SK-N-SH (cell line): ENCODE measurements around the gene MSI1. TPM values are rescaled to one million over a fixed set of nuclear protein-coding genes. Genes with fewer than 3 reads are reported as not detected.

ENCODE experiments used
- CTCF ChIA-PET: fragments of 300-600, 350-600 bp; formaldehyde crosslinking; extraction: SDS; loops from one replicate; lab custom pipeline; 2021; lab: Yijun Ruan, JAX
- POLR2A ChIA-PET: fragments of 350-600 bp; sonication (Branson Sonifier 250); formaldehyde crosslinking; extraction: SDS; loops from one replicate; lab custom pipeline; 2020; ENCODE audit warnings: antibody characterized with exemption, inconsistent platforms; lab: Yijun Ruan, JAX
- DNase-seq: peaks from one replicate; pipeline ENCODE4 v3.0.0; 2012
- H2AFZ ChIP-seq: fragments of 200-600 bp; sonication (generic); 2 replicates; pipeline ENCODE4 v1.8.1; 2016; ENCODE audit warnings: antibody characterized with exemption, mild to moderate bottlenecking, low read depth
- H3F3A ChIP-seq: fragments of 200-600 bp; sonication (generic); replicated peaks from 2 replicates; pipeline ENCODE3; 2016; ENCODE audit warnings: antibody characterized with exemption, mild to moderate bottlenecking; ENCODE audit not compliant: insufficient read depth
- H3K27ac ChIP-seq, 2 experiments: fragments of 200-500 bp in 1 of 2; fragments of 200-600 bp in 1 of 2; sonication (Bioruptor generic) in 1 of 2; sonication (generic), shearing (Covaris generic) in 1 of 2; 2 replicates each; pipeline versions ENCODE4 v1.5.1 to v1.6.1; 2014 to 2016; ENCODE audit warnings: low read depth in 2 of 2, inconsistent platforms in 1 of 2, low read length in 1 of 2, mild to moderate bottlenecking in 1 of 2, mixed read lengths in 1 of 2
- H3K27me3 ChIP-seq: fragments of 200-600 bp; sonication (generic), shearing (Covaris generic); 2 replicates; pipeline ENCODE4 v1.6.1; 2016; ENCODE audit warnings: mixed run types; ENCODE audit not compliant: insufficient read depth
- H3K36me3 ChIP-seq, 2 experiments: fragments of 200-500 bp in 1 of 2; fragments of 200-600 bp in 1 of 2; sonication (Bioruptor generic) in 1 of 2; sonication (generic) in 1 of 2; replicated peaks in 1 of 2; 2 replicates each; pipeline versions ENCODE3 to v1.5.1; 2014 to 2016; ENCODE audit warnings: low read length in 1 of 2, mild to moderate bottlenecking in 1 of 2; ENCODE audit not compliant: insufficient read depth in 2 of 2, control insufficient read depth in 1 of 2
- H3K4me1 ChIP-seq, 2 experiments: fragments of 200-500 bp in 1 of 2; fragments of 200-600 bp in 1 of 2; sonication (Bioruptor generic) in 1 of 2; sonication (generic), shearing (Covaris generic) in 1 of 2; 2 replicates each; pipeline versions ENCODE4 v1.5.1 to v1.6.1; 2014 to 2016; ENCODE audit warnings: low read depth in 1 of 2, low read length in 1 of 2, mixed run types in 1 of 2; ENCODE audit not compliant: insufficient read depth in 2 of 2, control insufficient read depth in 1 of 2
- H3K4me2 ChIP-seq: fragments of 200-600 bp; sonication (generic), shearing (Covaris generic); 2 replicates; pipeline ENCODE4 v1.6.1; 2017; ENCODE audit warnings: mixed run types
- H3K4me3 ChIP-seq, 2 experiments: fragments of 200-500 bp in 1 of 2; fragments of 200-600 bp in 1 of 2; sonication (Bioruptor generic) in 1 of 2; sonication (generic), shearing (Covaris generic) in 1 of 2; 2 replicates each; pipeline versions ENCODE4 v1.5.1 to v1.8.1; 2014 to 2016; ENCODE audit warnings: low read depth in 2 of 2, inconsistent platforms in 1 of 2, low read length in 1 of 2, mild to moderate bottlenecking in 1 of 2, mixed read lengths in 1 of 2, moderate library complexity in 1 of 2
- H3K79me2 ChIP-seq: fragments of 200-600 bp; sonication (generic); 2 replicates; pipeline ENCODE4 v1.8.1; 2017; ENCODE audit warnings: mild to moderate bottlenecking; ENCODE audit not compliant: insufficient read depth
- H3K9ac ChIP-seq: fragments of 200-600 bp; sonication (generic); 2 replicates; pipeline ENCODE4 v1.6.1; 2017; ENCODE audit warnings: mixed run types
- H3K9me2 ChIP-seq: fragments of 200-600 bp; sonication (generic); 2 replicates; pipeline ENCODE4 v1.6.1; 2017; ENCODE audit warnings: mixed run types
- H3K9me3 ChIP-seq: fragments of 200-600 bp; sonication (generic); 2 replicates; pipeline ENCODE4 v1.6.1; 2017; ENCODE audit warnings: mixed run types, mild to moderate bottlenecking, moderate library complexity
- H4K20me1 ChIP-seq: fragments of 200-600 bp; sonication (generic); 2 replicates; pipeline ENCODE4 v1.6.1; 2017; ENCODE audit warnings: mild to moderate bottlenecking, mixed run types; ENCODE audit not compliant: insufficient read depth
- CHD2 ChIP-seq: fragments of 150-350 bp; IDR thresholded peaks from 2 replicates; pipeline ENCODE4 v1.6.1; 2018; ENCODE audit warnings: low read length; ENCODE audit not compliant: partially characterized antibody
- FOSL2 ChIP-seq: IDR thresholded peaks from 2 replicates; pipeline ENCODE4 v1.4.0; 2012; ENCODE audit warnings: low read depth, mild to moderate bottlenecking, moderate library complexity, borderline replicate concordance
- GABPA ChIP-seq: IDR thresholded peaks from 2 replicates; pipeline ENCODE4 v1.4.0; 2012; ENCODE audit warnings: low read depth, mild to moderate bottlenecking
- JUND ChIP-seq: IDR thresholded peaks from 2 replicates; pipeline ENCODE4 v1.4.0; 2012
- MEF2A ChIP-seq: IDR thresholded peaks from 2 replicates; pipeline ENCODE4 v1.4.0; 2012; ENCODE audit warnings: low read depth, borderline replicate concordance
- MXI1 ChIP-seq: IDR thresholded peaks from 2 replicates; pipeline ENCODE4 v1.6.1; 2012; ENCODE audit warnings: mild to moderate bottlenecking, low read depth, low read length, improper control_type of control experiment
- NRF1 ChIP-seq: IDR thresholded peaks from 2 replicates; pipeline ENCODE4 v1.6.1; 2012; ENCODE audit warnings: low read depth, mild to moderate bottlenecking, low read length
- POLR2AphosphoS5 ChIP-seq: IDR thresholded peaks from 2 replicates; pipeline ENCODE4 v1.6.1; 2012; ENCODE audit warnings: low read depth, low read length
- RAD21 ChIP-seq: IDR thresholded peaks from 2 replicates; pipeline ENCODE4 v1.6.1; 2012; ENCODE audit warnings: mild to moderate bottlenecking, low read length
- RXRA ChIP-seq: IDR thresholded peaks from 2 replicates; pipeline ENCODE4 v1.4.0; 2012; ENCODE audit warnings: low read depth, mild to moderate bottlenecking, borderline replicate concordance
- TAF1 ChIP-seq: IDR thresholded peaks from 2 replicates; pipeline ENCODE4 v1.6.1; 2012; ENCODE audit warnings: low read depth, mild to moderate bottlenecking, low read length, moderate library complexity, borderline replicate concordance
- TCF12 ChIP-seq: IDR thresholded peaks from 2 replicates; pipeline ENCODE4 v1.4.0; 2012
- TEAD4 ChIP-seq: IDR thresholded peaks from 2 replicates; pipeline ENCODE4 v1.4.0; 2012; ENCODE audit warnings: mild to moderate bottlenecking, borderline replicate concordance; ENCODE audit not compliant: insufficient read depth
- YY1 ChIP-seq: IDR thresholded peaks from 2 replicates; pipeline ENCODE4 v1.4.0; 2012; ENCODE audit warnings: low read depth, mild to moderate bottlenecking
- WGBS: methylation state at CpG from one replicate; pipeline ENCODE4 v1.1.6; 2017; ENCODE audit warnings: low lambda C conversion rate; 5-methylcytosine and 5-hydroxymethylcytosine counted together
- polyA plus RNA-seq, 3 experiments: library from polyadenylated mRNA; depleted of rRNA; stranded (reverse); fragments of >200 nt; gene quantifications; 2 replicates each; pipeline ENCODE4 v1.2.3, GENCODE V29; 2012
- TF ChIP-seq, protein P1 (sequence below): IDR thresholded peaks from 2 replicates; pipeline ENCODE4 v1.4.0; 2012; ENCODE audit warnings: low read depth, borderline replicate concordance
- TF ChIP-seq, protein P2 (sequence below): fragments of 200-600 bp; sonication (generic); IDR thresholded peaks from 2 replicates; pipeline ENCODE4 v1.6.1; 2017; ENCODE audit warnings: antibody characterized with exemption, mild to moderate bottlenecking, moderate library complexity
- TF ChIP-seq, protein P3 (sequence below): IDR thresholded peaks from 2 replicates; pipeline ENCODE4 v1.6.1; 2012; ENCODE audit warnings: mild to moderate bottlenecking, low read depth, low read length, moderate library complexity
- TF ChIP-seq, protein P4 (sequence below): fragments of 150-350 bp; IDR thresholded peaks from 2 replicates; pipeline ENCODE4 v1.6.1; 2016; ENCODE audit warnings: mild to moderate bottlenecking, low read depth, low read length

MSI1 gene
- polyA plus RNA-seq, 1 of the 3 experiments (the other 2 are of a cell fraction): 1.7 TPM

DNA sequence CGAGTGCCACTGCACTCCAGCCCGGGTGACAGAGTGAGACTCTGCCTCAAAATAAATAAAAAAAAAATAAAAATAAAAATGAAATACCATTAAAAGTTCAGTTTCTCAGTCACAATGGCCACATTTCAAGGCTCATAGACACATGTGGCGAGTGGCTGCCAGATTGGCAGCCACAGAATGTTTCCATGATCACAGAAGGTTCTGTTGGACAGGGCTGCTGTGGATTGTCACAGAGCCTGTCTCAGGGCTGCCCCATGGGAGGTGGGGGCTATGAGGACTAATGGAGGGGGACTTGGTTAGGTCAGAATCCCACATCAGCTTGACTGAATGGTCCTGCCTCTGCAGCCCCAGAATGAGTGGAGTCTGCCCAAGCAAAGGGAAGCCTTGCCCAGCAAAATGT is 37.6 kb downstream of the MSI1 start:
- CTCF ChIA-PET: interaction anchor here (2.3 kb wide), 1 partner anchor 99 kb away, joined by 9 read pairs; no protein-coding TSS in a partner anchor
- no peak overlapping the region for H2AFZ ChIP-seq
- no peaks in the 10 kb centered on the region for H3K9me2 ChIP-seq
- no peak overlapping the region for H3K4me3 ChIP-seq
- H3K9ac ChIP-seq: no peak overlapping the region
- no peaks in the 10 kb centered on the region for H3K36me3 ChIP-seq
- H3F3A ChIP-seq: no peaks in the 10 kb centered on the region
- WGBS: 47% methylated on average over 3 of the region's 3 CpGs
- no peak for DNase-seq
- no peaks in the 10 kb centered on the region for H3K79me2 ChIP-seq
- POLR2A ChIA-PET: no interaction called here
- TF ChIP-seq FOSL2 (no peak), JUND (no peak), MXI1 (no peak), YY1 (no peak), MEF2A (no peak), GABPA (no peak)
- TF ChIP-seq, protein P1, sequence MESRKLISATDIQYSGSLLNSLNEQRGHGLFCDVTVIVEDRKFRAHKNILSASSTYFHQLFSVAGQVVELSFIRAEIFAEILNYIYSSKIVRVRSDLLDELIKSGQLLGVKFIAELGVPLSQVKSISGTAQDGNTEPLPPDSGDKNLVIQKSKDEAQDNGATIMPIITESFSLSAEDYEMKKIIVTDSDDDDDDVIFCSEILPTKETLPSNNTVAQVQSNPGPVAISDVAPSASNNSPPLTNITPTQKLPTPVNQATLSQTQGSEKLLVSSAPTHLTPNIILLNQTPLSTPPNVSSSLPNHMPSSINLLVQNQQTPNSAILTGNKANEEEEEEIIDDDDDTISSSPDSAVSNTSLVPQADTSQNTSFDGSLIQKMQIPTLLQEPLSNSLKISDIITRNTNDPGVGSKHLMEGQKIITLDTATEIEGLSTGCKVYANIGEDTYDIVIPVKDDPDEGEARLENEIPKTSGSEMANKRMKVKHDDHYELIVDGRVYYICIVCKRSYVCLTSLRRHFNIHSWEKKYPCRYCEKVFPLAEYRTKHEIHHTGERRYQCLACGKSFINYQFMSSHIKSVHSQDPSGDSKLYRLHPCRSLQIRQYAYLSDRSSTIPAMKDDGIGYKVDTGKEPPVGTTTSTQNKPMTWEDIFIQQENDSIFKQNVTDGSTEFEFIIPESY: no peak
- TF ChIP-seq, protein P2, sequence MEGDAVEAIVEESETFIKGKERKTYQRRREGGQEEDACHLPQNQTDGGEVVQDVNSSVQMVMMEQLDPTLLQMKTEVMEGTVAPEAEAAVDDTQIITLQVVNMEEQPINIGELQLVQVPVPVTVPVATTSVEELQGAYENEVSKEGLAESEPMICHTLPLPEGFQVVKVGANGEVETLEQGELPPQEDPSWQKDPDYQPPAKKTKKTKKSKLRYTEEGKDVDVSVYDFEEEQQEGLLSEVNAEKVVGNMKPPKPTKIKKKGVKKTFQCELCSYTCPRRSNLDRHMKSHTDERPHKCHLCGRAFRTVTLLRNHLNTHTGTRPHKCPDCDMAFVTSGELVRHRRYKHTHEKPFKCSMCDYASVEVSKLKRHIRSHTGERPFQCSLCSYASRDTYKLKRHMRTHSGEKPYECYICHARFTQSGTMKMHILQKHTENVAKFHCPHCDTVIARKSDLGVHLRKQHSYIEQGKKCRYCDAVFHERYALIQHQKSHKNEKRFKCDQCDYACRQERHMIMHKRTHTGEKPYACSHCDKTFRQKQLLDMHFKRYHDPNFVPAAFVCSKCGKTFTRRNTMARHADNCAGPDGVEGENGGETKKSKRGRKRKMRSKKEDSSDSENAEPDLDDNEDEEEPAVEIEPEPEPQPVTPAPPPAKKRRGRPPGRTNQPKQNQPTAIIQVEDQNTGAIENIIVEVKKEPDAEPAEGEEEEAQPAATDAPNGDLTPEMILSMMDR: no peak
- no peak overlapping the region for H3K4me2 ChIP-seq
- no peaks in the 10 kb centered on the region for H3K9me3 ChIP-seq
- H3K27me3 ChIP-seq: no peaks in the 10 kb centered on the region; the same call in 1 of the 2 replicates
- H4K20me1 ChIP-seq: no peaks in the 10 kb centered on the region
- no peak overlapping the region for H3K27ac ChIP-seq
- H3K4me1 ChIP-seq: no peaks in the 10 kb centered on the region

DNA sequence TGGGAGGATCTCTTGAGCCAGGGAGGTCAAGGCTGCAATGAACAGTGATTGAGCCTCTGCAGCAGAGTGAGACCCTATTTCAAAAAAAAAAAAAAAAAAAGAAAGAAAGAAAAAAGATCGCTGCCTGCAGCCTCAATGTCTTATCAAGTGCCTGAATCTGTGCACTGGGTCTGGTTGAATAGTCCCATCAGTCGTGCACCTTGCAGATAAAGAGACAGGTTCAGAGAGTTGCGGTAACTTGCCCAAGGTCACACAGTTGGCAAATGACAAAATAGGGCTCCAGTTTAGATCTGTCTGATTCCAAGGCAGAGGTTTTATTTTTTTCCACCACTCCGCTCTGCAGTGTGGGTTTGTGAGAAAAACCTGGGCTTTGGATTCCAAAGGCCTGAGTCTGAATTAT is 40.7 kb downstream of the MSI1 start:
- no peak for DNase-seq
- CTCF ChIA-PET: interaction anchor here (1.8 kb wide), 1 partner anchor 100 kb away, joined by 7 read pairs; no protein-coding TSS in a partner anchor

More for the DNA sequence above, 40.7 kb downstream of the MSI1 start:
- H4K20me1 ChIP-seq: no peaks in the 10 kb centered on the region
- H3K27ac ChIP-seq: no peak overlapping the region
- no peaks in the 10 kb centered on the region for H3F3A ChIP-seq
- H3K27me3 ChIP-seq: no peaks in the 10 kb centered on the region; the same call in 1 of the 2 replicates
- 58% methylated on average over 4 of the region's 4 CpGs for WGBS
- no peaks in the 10 kb centered on the region for H3K36me3 ChIP-seq
- H3K9me2 ChIP-seq: no peaks in the 10 kb centered on the region
- H3K9ac ChIP-seq: no peak overlapping the region
- no peaks in the 10 kb centered on the region for H3K79me2 ChIP-seq
- H3K4me2 ChIP-seq: no peak overlapping the region
- H3K9me3 ChIP-seq: no peaks in the 10 kb centered on the region
- no peak overlapping the region for H2AFZ ChIP-seq
- no peak for TF ChIP-seq FOSL2
- TF ChIP-seq MXI1: no peak
- TF ChIP-seq MEF2A: no peak
- TF ChIP-seq RAD21: no peak
- no peak for TF ChIP-seq RXRA
- TF ChIP-seq, protein P3, sequence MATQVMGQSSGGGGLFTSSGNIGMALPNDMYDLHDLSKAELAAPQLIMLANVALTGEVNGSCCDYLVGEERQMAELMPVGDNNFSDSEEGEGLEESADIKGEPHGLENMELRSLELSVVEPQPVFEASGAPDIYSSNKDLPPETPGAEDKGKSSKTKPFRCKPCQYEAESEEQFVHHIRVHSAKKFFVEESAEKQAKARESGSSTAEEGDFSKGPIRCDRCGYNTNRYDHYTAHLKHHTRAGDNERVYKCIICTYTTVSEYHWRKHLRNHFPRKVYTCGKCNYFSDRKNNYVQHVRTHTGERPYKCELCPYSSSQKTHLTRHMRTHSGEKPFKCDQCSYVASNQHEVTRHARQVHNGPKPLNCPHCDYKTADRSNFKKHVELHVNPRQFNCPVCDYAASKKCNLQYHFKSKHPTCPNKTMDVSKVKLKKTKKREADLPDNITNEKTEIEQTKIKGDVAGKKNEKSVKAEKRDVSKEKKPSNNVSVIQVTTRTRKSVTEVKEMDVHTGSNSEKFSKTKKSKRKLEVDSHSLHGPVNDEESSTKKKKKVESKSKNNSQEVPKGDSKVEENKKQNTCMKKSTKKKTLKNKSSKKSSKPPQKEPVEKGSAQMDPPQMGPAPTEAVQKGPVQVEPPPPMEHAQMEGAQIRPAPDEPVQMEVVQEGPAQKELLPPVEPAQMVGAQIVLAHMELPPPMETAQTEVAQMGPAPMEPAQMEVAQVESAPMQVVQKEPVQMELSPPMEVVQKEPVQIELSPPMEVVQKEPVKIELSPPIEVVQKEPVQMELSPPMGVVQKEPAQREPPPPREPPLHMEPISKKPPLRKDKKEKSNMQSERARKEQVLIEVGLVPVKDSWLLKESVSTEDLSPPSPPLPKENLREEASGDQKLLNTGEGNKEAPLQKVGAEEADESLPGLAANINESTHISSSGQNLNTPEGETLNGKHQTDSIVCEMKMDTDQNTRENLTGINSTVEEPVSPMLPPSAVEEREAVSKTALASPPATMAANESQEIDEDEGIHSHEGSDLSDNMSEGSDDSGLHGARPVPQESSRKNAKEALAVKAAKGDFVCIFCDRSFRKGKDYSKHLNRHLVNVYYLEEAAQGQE: no peak
- no peak for TF ChIP-seq NRF1
- no peak for TF ChIP-seq YY1
- TF ChIP-seq POLR2AphosphoS5: no peak
- no peak for TF ChIP-seq TAF1
- TF ChIP-seq, protein P4, sequence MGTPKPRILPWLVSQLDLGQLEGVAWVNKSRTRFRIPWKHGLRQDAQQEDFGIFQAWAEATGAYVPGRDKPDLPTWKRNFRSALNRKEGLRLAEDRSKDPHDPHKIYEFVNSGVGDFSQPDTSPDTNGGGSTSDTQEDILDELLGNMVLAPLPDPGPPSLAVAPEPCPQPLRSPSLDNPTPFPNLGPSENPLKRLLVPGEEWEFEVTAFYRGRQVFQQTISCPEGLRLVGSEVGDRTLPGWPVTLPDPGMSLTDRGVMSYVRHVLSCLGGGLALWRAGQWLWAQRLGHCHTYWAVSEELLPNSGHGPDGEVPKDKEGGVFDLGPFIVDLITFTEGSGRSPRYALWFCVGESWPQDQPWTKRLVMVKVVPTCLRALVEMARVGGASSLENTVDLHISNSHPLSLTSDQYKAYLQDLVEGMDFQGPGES: no peak
- no peak for TF ChIP-seq CHD2
- no peak for TF ChIP-seq TEAD4
- no peak for TF ChIP-seq TCF12
- no peak overlapping the region for H3K4me3 ChIP-seq
- POLR2A ChIA-PET: no interaction called here
- H3K4me1 ChIP-seq: no peaks in the 10 kb centered on the region
